ENCODE data around the gene PTPRF.
"Not testable (repeated sequence)": the region's sequence is repeated elsewhere in the genome, so short reads cannot be mapped to it uniquely, and the experiment has no call there.

The PTPRF gene

GRCh38 chr1:43538143-43538487 lies 7.4 kb downstream of the PTPRF start:
- no peak for DNase-seq

- no peak for DNase-seq
These were observed 8.3 kb downstream of the PTPRF start for GRCh38 chr1:43538969-43539368.

GRCh38 chr1:43539726-43540434 lies 9.2 kb downstream of the PTPRF start:
- DNase-seq: no peak

GRCh38 chr1:43540653-43541071 lies 10.0 kb downstream of the PTPRF start:
- DNase-seq: no peak

- DNase-seq: no peak
These were observed 10.5 kb downstream of the PTPRF start for GRCh38 chr1:43541141-43541540.

- no peak for DNase-seq
These were observed 11.2 kb downstream of the PTPRF start for GRCh38 chr1:43541721-43542401.

- DNase-seq: no peak
These were observed 12.1 kb downstream of the PTPRF start for GRCh38 chr1:43542527-43543458.

GRCh38 chr1:43543567-43543966 lies 12.9 kb downstream of the PTPRF start:
- DNase-seq: no peak

GRCh38 chr1:43545339-43545694 lies 14.6 kb downstream of the PTPRF start:
- no peak for DNase-seq

- no peak for DNase-seq
These were observed 15.2 kb downstream of the PTPRF start for GRCh38 chr1:43545695-43546387.

- DNase-seq: no peak
These were observed 15.9 kb downstream of the PTPRF start for GRCh38 chr1:43546388-43547100.

GRCh38 chr1:43547538-43548072 lies 16.9 kb downstream of the PTPRF start:
- DNase-seq: no peak

- DNase-seq: no peak
These were observed 17.9 kb downstream of the PTPRF start for GRCh38 chr1:43548285-43549271.

GRCh38 chr1:43549394-43549793 lies 18.7 kb downstream of the PTPRF start:
- DNase-seq: not testable (repeated sequence)

- DNase-seq: no peak
These were observed 19.4 kb downstream of the PTPRF start for GRCh38 chr1:43549921-43550597.

GRCh38 chr1:43550598-43551246 lies 20.0 kb downstream of the PTPRF start:
- DNase-seq: no peak

GRCh38 chr1:43551396-43551888 lies 20.8 kb downstream of the PTPRF start:
- no peak for DNase-seq

GRCh38 chr1:43552059-43552742 lies 21.5 kb downstream of the PTPRF start:
- DNase-seq: no peak

GRCh38 chr1:43552813-43553212 lies 22.1 kb downstream of the PTPRF start:
- no peak for DNase-seq

All from activated naive CD4-positive, alpha-beta T cell (primary cell).